ENCODE data around the gene AIFM1. TPM values are rescaled to one million over a fixed set of nuclear protein-coding genes. Genes with fewer than 3 reads are reported as not detected.
A peak's percentile ranks its signal among the peaks of the same experiment; 100 is the strongest.

AIFM1 gene
- total RNA-seq, 1 experiment from 2014 or later = 28.3 TPM

DNA sequence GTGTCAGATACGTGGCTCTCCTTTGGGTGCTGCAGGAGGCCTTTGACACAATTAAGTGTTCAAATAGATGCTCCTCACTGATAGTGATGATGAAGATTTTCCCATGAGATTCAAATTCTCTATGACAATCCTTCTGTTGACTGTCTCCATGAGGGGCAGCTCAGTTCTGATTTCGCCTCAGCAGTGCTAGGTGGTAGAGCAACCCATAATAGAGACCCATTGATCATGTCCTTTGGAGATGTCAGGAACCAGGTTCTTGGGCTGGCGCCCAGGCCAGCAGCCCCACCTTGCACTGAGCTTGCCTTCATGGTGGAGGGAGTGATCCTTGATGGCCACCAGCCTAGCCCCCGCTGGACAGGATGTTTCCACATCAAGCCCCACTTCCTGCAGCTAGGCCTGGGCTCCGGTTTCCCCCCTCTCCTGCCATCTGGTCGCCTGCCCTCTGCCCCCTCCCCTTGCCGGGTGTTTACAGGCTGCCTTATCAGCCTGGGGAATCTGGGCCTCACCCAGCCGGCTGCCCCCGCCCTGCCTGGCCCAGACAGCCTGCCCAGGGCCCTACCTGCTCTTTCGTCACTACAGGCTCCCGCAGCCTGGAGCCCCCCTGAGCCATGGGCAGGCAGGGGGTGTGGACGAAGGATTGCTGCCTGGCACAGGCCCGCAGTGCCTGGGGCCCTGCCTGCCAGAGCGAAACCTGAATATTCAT is 68.0 kb downstream of the AIFM1 start:
- DNase-seq (ENCODE audit: low read depth) = no peak

DNA sequence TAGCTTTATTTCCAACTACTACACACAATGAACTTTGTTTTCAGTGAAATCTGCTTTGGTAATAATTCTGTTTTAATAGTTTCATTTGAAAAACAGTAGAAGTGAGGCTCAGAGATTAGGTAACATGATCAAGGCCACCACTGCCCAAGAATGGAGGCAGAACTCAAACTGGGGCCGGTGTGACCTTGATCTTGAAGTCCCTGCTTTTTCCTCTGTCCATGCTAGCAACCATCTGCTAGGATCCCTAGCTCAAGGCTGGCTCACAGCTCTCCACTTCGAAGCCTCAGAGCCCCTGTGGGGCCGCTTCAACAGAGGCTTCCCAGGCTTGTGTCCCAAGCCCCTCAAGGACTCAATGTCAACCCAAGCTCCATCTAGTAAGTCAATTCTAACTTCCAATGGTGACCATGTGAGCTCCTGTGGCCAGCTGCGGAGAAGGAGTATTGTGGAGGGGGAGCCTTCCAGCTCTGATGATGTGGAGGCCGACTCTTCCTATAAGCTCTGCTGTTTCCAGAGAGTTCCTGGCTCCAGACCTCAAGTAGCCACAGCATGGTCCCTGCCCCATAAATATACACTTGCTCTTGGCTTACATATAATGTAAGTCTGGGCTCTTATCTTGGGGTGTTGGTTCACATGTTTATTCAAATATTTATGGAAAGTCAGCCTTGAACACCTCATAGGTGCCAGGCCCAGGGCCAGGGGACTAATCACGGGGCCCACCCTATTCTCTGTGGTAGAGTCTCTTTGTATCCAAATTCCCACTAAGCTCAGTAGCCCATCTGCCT is 70.2 kb downstream of the AIFM1 start:
- no peak for DNase-seq (ENCODE audit: low read depth)

GRCh38 chrX:130094696-130095095 is 70.9 kb downstream of the AIFM1 start:
- DNase-seq (ENCODE audit: low read depth) = no peak

- DNase-seq (ENCODE audit: low read depth) = no peak
These were observed 72.4 kb downstream of the AIFM1 start for GRCh38 chrX:130093271-130093670.

DNA sequence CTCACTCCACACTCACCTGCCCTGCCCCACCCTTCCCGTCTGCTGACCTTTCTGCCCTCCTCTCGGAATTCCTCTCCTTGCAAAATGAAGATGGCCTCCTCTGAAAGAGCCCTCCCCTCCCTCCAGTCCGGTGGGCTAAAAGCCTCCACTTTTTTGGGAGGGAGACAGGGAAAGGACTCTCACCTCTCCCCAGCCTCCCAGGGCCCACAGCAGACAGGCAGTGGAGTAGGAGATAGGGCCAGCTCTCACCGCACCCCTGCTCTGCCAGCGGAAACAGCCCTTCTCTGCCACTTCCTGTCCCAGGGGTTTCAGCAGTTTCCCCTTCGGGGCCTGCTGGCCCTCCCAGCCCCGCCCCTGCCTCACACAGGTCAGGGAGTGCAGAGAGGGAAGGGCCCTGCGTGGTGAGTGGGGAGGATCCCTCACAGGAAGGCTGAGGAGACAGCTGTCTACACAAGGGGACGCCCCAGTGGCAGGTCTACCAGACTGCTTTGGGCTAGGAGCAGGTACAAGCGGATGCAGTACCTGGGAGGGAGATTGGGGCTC is 73.6 kb downstream of the AIFM1 start:
- DNase-seq (ENCODE audit: low read depth) = peak; percentile 30

DNA sequence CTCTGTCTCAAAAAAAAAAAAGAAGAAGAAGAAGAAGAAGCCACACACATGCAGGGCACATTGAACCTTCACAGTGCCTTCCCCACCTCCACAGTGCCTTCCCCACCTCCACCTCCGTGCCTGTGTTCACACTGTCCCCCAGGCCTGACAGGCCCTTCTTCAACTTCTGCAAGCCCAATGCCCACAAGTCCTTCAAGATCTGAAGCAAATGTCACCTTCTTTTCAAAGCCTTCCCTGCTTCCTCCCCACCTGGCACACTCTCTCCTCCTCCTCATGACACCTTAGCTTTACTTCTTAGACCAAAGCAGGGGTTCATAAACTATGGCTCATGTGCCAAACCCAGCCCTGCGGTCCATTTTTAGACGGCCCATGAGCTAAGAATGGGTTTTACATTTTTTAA is 75.3 kb downstream of the AIFM1 start:
- no peak for DNase-seq (ENCODE audit: low read depth)

DNA sequence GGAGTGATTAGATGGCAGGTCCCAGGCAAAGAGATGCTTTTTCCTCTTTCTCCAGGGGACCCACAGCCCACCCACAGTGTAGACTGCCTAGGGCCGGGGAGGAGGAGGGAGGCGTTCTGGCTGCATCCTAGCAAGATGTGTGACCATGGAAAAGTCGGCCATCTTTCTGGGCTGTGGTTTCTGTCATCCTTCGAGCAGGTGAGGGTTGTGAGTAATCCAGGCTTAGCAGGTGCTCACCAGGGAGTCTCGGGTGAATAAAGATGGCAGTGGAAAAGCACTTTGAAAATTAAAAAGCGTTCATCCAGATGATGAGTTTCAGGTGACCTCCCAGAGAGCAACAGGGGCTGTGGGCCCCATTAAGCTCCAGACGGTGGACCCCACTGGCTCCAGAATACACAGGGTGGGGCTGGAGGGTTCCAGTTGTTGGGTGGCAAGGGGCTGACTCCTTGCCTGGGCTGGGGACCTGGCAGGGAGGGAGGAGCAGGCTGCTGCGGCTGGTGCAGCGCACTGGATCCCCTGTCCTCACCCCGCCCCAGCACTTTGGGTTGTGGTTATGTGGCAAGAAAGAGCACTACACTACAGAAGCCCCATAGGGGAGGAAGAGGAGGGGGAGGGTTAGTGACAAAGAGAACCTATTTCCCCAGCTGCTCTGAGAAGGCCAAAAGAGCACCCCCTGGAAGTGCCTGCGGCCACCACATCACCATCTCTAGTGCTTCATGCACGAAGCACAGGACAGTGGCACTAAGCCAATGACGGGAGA is 79.0 kb downstream of the AIFM1 start:
- DNase-seq (ENCODE audit: low read depth) = no peak

DNA sequence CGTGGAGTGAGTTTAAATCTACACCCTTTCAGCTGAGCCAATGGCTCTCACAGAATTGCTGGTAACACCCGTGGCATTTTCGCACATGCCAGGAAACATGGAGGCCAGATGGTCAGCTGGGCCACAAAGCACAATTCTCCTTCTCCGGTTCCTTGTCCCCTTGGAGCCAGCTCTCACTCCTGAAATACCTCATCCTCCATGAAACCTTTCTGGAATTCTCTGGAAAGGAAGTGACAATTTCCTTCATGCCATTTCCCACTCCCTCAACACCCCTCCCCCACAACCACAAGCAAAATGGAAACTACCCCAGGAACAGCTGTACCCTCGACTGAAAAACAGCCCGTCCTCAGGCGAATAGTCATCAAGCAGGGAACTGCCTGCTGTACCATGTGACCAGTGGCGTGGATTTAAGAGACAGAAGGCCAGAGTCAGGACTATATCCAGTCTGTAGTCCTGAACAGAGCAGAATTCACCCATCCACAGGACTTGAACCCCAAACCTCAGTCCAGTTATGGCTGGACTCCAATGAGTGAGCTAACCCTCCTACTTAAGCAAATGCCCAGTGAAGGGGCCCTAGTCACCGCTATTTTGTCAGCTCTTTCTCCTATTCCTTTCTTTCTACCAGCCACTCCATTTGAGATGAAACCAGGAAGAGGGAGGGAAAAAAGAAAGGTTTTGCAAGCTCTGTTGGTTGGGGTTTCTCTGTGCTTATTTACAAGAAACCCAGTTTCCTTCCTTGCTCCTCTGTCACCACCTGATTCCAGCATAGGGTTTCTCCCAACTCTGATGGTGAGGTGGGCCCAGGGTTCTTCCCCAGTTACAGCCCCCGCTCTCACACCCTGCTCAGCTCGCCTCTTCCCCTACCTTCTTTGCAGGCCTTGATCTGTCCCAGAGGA is 79.8 kb downstream of the AIFM1 start:
- DNase-seq (ENCODE audit: low read depth) = peak; percentile 2

- no peak for DNase-seq (ENCODE audit: low read depth)
These were observed 80.9 kb downstream of the AIFM1 start for GRCh38 chrX:130084631-130085237.

DNA sequence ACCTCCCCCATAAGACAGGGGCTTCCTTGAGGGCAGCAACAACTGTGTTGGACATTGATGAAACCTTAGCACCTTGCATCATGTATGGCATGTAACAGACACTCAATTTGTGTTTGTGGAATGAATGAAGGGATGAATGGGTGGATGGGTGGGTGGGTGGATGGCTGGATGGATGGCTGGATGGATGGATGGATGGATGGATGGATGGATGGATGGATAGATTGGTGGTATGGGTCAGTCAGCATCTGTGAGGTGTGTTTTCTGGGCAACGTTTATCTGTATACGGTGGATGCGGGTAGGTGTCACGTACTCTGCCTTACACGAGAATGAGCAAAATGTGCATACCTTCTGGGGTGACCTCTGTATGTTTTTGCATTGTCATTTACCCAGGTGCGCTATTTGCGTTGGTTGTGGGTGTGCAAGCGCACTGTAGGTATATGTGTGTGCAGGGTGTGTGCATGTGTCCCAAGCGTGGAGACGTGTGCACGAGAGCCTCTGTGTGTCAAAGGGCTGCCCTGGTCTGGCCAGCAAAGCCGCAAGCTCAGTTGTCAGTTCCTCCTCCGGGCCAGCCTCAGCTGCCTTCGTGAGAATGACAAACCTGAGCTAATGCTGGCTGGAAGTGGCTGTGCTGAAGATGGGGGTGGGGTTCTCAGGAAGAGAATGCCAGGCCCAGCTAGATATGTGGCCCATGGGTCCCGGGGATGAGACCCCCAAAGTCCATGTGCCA is 81.8 kb downstream of the AIFM1 start:
- no peak for DNase-seq (ENCODE audit: low read depth)

DNA sequence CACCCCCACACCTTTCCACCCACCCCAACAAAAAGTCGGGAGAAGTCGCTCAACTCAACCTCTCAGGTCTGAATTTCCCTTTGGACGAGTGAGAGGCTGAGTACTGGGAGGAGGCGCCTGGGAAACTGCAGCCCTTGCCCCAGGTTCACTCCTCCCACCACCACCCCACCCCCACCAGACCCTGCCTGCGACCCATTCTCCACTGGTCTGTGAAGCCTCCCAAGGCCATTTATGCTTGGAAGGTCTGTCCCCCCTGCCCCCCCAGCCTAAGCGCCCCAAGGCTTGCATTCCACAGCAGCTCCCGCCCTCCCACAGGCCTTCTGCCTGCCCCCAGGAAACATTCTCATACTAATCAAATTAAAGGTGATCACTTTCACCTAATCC is 82.5 kb downstream of the AIFM1 start:
- no peak for DNase-seq (ENCODE audit: low read depth)

DNA sequence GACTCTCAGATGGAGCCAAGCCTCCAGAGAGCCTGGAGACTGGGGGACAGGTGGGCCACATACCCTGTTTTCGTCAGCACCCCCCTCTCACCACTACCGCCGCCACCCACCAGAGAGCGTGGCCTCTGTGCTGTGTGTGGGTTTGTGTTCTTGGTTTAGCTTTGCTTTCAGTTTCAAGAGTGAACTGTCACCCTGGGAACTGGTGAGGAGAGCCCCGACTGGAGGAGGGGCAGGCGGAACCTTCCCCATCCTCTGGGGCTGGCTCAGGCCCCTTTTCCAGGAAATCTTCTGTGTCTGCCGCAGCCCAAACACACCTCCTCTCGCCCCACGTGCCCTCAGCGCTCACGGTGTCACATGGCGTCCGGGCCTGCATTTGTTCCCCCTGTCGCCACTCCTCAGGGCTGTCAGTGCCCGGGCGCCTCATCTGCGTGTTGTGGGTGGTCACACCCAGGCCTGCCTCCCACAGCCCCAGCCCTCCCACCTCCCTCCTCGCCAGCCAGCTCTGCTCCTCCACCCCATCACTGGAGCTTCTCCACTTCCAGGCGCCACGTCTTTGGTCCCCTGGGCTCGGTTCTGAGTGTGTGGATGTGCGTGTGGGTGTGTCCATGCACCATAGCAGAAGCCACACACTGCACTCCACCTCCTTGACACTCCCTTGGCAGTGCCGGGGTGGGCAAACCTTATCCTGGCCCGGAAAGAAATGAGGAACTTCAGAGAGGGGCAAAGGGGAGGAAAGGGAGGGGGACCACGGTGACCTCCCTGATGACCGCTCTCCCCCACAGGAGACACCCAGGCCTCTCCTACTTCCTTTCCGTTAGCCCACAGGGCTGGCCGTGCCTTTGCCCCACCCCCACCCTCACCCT is 83.2 kb downstream of the AIFM1 start:
- no peak for DNase-seq (ENCODE audit: low read depth)

- DNase-seq (ENCODE audit: low read depth) = no peak
These were observed 84.1 kb downstream of the AIFM1 start for GRCh38 chrX:130081421-130082045.

DNA sequence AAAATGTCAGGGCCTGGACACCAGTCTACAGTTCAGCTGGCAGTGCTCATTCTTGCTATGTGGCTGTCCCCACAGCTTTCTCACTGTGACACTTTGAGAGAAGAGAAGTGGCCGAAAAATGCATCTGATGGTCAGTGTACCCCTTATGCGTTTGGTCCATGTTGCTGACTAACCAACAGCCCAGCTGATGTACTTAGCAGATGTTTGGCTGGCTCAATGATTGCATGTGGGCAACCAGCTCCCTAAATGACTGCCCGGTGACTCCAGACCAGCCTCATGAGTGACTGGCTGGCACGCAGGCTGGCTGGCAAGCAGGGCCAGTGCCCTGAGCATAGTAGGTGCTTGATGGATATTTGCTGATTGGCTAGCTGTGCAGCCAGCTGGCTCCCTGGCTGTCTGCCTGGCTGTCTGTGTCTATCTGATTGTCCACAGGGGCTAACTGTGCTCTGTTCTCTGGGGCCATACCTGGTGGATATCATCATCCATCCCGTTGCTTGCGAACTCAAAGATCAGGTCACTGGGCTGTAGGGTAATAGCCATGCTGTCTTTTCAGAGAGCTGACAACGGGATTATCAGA is 84.8 kb downstream of the AIFM1 start:
- DNase-seq (ENCODE audit: low read depth) = no peak

DNA sequence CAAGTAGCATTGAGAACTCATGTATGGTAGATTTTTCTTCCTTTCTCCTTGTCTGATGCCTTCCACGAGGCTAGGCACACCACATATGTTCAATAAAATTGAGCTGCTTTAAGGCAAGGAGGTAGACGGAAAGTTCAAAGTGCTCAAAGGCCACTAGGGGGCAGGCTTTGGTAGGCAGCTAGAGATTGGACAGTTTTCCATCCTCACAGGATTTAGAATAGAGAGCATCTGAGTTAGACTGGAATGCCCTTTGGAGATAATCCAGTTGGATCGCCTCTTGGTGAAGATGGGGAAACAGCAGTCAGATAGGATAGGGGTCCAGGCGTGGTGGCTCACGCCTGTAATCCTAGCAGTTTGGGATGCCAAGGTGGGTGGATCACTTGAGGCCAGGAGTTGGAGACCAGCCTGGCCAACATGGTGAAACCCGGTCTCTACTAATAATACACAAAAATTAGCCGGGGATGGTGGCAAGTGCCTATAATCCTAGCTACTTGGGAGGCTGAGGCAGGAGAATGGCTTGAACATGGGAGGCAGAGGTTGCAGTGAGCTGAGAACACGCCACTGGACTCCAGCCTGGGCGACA is 85.7 kb downstream of the AIFM1 start:
- peak; percentile 46 for DNase-seq (ENCODE audit: low read depth)
